Choroid plexus epithelial cell (primary cell): Measurements from ENCODE around the gene TGM1.
A peak's percentile ranks its signal among the peaks of the same experiment; 100 is the strongest.

Experiments
- DNase-seq: peaks from one replicate; pipeline ENCODE4 v3.0.0-alpha.2; 2010; ENCODE audit warnings: low read depth
- H3K4me3 ChIP-seq: 2 replicates; pipeline ENCODE4 v1.5.1; 2011; ENCODE audit warnings: low read depth, mild to moderate bottlenecking, control low read depth, low read length, moderate library complexity
- CTCF ChIP-seq: conservative IDR thresholded peaks from 2 replicates; pipeline ENCODE4 v1.5.1; 2011; ENCODE audit warnings: low read depth, mild to moderate bottlenecking, control low read depth, inconsistent platforms, low read length, moderate library complexity

The TGM1 gene

GRCh38 chr14:24290746-24291145 lies 27.8 kb upstream of the TGM1 start:
- no peak for TF ChIP-seq CTCF
- DNase-seq: no peak
- H3K4me3 ChIP-seq: no peak overlapping the region

GRCh38 chr14:24289649-24290280 lies 26.8 kb upstream of the TGM1 start:
- H3K4me3 ChIP-seq: no peak overlapping the region
- DNase-seq: no peak
- TF ChIP-seq CTCF: no peak

GRCh38 chr14:24286996-24287395 lies 24.0 kb upstream of the TGM1 start:
- no peak overlapping the region for H3K4me3 ChIP-seq
- no peak for TF ChIP-seq CTCF

GRCh38 chr14:24285351-24285750 lies 22.4 kb upstream of the TGM1 start:
- TF ChIP-seq CTCF: peak; percentile 2
- DNase-seq: no peak
- no peak overlapping the region for H3K4me3 ChIP-seq

More at GRCh38 chr14:24286996-24287395, 24.0 kb upstream of the TGM1 start:
- no peak for DNase-seq

- no peak for DNase-seq
- no peak for TF ChIP-seq CTCF
- no peak overlapping the region for H3K4me3 ChIP-seq
These were observed 21.6 kb upstream of the TGM1 start for GRCh38 chr14:24284501-24285035.

- H3K4me3 ChIP-seq: no peak overlapping the region
- no peak for TF ChIP-seq CTCF
- no peak for DNase-seq
These were observed 21.0 kb upstream of the TGM1 start for GRCh38 chr14:24283796-24284460.
